ENCODE measurements around the gene HABP4.

The HABP4 gene

DNA sequence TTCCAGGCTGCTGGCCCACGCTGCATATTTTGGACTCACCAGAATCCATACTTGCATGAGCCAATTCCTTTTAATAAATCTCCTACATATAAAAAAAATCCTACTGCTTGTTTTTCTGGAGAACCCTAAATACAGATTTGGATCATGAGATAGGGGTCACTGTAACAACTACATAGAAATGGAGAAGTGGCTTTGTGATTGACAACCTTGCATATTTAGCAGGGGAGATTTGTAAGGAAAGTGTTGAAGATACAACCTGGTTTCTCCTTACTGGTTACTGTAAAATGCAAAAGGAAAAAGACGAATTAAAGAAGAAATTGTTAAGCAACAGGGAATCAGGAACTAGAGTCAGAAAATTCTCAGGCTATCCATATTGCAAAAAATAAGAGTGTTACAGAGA lies 74.8 kb downstream of the HABP4 start:
- DNase-seq, result no peak

DNA sequence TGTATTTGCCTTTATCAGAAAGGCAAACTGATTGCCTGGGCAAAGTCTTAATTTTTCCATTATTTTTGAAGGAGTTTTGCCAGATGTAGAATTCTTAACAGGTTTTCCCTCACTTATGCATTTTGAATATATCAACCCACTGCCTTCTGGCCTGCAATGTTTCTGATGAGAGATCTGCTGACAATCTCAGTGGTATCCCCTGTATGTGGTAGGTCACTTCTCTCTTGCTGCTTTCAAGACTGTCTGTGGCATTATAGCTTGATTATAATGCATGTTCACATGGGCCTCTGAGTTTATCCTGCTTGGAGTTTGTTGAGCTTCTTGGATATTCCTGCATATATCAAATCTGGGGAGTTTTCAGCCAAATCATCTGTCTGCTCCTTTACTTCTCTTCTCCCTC lies 82.2 kb downstream of the HABP4 start:
- no peak for DNase-seq

DNA sequence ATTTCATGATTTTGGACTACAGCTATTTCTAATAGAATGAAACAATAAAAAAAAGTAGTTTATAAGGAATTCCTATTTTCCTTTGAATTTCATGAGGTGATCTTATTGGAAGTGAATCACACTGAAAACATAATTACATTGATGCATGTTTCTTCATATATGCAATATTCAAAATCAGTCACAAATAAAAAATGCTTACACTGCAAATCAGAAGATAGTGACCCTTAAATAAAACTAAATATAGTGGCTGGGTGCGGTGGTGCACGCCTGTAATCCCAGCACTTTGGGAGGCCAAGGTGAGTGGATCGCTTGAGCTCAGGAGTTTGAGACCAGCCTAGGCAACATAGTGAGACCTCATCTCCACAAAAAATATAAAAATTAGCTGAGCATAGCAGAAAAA lies 90.1 kb downstream of the HABP4 start:
- no peak for DNase-seq

All from fibroblast of upper back skin (primary cell).